Measurements from ENCODE around the gene KCNC3.
"Not testable (repeated sequence)": the region's sequence is repeated elsewhere in the genome, so short reads cannot be mapped to it uniquely, and the experiment has no call there.

The KCNC3 gene

GRCh38 chr19:50353487-50353880, 24.3 kb upstream of the KCNC3 start:
- DNase-seq (ENCODE audit: low spot score): not testable (repeated sequence)

- no peak for DNase-seq (ENCODE audit: low spot score)
Observed at GRCh38 chr19:50352242-50352641, 23.1 kb upstream of the KCNC3 start.

DNA sequence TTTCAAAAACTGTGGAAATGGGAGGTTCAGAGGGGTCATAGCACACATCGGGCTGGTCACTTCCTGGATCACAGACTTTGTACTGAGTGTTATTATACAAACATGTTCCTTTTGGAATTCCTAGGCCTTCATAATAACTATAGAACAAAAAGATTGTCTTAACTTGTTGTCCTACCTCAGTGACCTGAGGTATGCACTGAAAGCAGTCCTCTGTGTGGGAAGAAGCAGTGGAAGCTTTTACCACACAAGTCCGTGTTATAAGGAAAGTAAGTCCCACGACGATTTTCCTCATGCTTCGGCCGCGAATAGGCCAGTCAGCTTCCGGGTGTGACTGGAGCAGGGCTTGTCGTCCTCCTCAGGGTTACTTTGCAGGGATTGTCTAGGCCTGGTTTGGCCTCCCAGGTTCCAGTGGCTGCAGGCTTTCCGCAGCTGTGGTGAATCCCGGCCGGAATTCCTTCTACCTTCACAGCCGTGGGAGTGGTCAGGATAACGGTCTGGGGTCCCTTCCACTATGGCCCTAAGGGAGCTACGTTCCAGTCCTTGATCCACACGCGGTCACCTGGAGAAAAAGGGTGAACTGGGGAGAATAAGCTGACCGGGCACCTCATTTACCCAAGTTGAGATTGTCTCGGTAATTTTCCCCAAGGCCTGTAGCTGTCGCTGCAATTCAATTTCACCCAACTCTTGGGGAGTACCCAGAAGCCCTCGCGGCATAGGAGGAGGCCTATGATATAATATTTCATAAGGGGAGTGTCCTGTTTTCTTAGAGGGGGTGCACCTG, 20.3 kb upstream of the KCNC3 start:
- no peak for DNase-seq (ENCODE audit: low spot score)

- DNase-seq (ENCODE audit: low spot score): peak; percentile 73
Observed at GRCh38 chr19:50347089-50347581, 18.0 kb upstream of the KCNC3 start.

- DNase-seq (ENCODE audit: low spot score): no peak
Observed at GRCh38 chr19:50344661-50345318, 15.6 kb upstream of the KCNC3 start.

DNA sequence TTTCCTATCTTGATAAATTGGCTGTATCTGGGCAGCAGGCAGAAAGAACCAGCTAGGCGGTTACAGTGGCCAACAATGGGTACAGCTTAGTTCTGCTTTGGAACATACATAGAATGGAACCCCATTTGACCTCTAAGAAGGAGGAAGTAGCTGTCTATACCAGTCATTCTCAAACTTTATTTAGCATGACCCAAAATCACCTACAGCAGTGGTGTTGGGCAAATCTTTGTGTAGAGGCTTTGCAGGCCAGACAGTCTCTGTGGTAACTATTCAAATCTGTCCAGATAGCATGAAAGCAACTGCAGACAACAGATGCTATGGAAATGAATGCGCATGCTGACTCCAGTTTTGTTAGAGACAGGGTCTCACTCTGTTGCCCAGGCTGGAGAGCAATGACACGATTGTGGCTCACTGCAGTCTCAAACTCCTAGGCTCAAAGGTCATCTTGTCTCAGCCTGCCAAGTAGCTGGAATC, 12.0 kb upstream of the KCNC3 start:
- DNase-seq (ENCODE audit: low spot score): peak; percentile 50

- DNase-seq (ENCODE audit: low spot score): no peak
Observed at GRCh38 chr19:50340331-50340730, 11.2 kb upstream of the KCNC3 start.

DNA sequence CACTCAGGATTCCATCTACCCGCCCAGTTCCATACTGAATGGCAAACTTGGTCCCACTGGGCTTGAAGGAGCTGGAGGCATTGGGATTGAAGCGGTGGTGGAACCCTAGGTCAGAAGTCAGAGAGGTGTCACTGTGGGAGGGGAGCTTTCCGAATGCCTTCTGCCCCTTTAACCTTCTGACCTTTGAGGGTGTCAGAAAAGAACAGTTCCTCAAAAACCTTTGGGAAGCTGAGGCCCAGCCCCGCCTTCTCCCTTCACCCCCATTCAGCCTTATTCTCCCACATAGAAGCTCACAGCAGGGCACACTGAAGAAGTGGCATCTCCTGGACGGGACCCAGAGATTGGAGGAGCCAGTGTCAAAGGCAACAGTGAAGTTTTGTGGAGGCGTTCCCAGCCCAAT, 7.9 kb upstream of the KCNC3 start:
- not testable (repeated sequence) for DNase-seq (ENCODE audit: low spot score)

DNA sequence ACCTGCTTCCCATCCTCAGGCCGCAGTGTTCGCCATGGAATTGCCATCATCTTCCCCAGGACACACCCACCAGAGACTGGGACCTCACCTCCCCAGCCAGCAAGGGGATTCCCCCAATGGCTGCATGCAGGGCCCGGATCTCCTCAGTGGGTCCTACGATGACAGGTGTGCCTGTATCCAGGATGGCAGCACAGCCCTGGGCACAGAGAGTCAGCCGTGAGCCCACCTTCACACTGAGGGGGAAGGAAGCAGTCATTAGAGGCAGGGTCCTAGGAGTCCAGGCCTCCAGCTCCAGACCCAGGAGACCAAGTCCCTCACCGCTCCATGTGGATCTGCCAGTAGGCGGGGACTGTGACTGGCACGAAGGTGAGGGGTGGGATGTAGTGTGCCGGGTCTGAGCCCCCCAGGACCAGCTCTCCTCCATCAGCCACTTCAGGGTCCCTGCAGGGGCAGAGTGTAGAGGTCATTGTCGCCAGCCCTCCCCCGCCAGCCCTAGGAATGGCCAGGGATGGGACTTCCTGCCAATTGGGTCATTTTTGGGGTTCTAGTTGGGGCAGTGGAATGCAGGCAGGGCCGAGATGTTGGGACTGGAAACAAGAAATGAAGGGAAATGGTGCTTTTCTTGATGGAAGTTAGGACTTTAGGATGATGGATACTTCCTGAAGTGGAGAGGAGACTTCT, 5.7 kb upstream of the KCNC3 start:
- DNase-seq (ENCODE audit: low spot score): no peak

- DNase-seq (ENCODE audit: low spot score): peak; percentile 74
Observed at GRCh38 chr19:50333737-50334617, 4.8 kb upstream of the KCNC3 start.

- DNase-seq (ENCODE audit: low spot score): peak; percentile 94
Observed at GRCh38 chr19:50333235-50333736, 4.1 kb upstream of the KCNC3 start.

GRCh38 chr19:50332244-50333038, 3.3 kb upstream of the KCNC3 start:
- no peak for DNase-seq (ENCODE audit: low spot score)

- DNase-seq (ENCODE audit: low spot score): no peak
Observed at GRCh38 chr19:50331994-50332243, 2.7 kb upstream of the KCNC3 start.

GRCh38 chr19:50331221-50331993, 2.2 kb upstream of the KCNC3 start:
- no peak for DNase-seq (ENCODE audit: low spot score)

DNA sequence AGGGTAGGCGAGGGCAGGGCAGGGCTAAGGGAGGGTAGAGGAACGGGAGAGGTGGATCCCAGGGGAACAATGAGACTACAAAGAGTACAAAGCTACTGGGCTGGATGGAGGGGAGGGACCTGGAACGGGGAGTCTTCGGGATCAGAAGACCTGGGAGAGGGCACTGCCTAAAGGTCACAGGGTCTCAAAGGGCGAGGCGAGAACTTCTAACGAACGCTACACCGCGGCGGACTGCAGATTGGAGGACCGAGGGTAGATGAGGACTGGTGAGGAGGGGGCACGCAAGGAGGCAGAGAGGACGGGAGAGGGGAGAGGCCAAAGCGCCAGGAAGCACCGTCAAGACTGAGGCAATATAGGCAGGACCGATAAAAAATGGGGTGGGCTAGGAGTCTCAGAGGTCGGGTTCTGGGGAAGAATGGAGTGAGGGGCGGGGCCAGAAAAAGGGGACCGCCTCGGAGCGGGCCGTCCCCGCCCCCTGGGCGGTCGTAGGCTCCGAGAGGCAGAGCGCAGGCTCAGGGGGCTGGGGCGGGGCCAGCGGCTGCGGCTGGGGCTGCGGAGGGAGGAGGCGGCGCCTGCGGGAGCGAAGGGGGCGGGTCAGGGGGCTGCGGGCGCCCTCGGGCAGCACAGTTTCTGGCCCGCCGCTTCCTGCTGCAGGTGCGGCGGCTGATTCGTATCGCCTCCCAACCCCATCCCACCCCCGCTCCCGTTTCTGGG, 1.3 kb upstream of the KCNC3 start:
- peak; percentile 92 for DNase-seq (ENCODE audit: low spot score)

DNA sequence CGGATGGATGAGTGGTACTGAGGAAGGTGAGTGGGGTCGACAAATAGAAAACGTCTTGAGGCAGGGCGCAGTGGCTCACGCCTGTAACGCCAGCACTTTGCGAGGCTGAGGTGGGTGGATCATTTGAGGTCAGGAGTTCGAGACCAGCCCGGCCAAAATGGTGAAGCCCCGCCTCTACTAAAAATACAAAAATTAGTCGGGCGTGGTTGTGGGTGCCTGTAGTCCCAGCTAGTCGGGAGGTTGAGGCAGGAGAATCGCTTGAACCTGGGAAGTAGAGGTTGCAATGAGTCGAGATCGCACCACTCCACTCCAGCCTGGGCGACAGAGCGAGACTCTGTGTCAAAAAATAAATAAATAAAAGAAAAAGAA, 733 bp upstream of the KCNC3 start:
- DNase-seq (ENCODE audit: low spot score): not testable (repeated sequence)

DNA sequence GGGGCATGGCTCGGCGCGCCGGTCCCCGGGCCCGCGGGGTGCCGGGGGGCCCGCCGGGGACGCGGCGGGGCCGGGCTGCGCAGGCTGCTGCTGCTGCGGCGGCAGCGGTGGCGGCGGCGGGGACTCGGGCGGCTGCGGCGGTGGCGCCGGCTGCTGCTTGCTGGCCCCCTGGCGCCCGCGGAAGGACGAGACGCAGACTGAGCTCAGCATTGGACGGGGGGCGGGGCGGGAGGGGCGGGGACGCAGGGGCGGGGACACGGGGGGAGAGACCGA, 368 bp downstream of the KCNC3 start:
- no peak for DNase-seq (ENCODE audit: low spot score)

- DNase-seq (ENCODE audit: low spot score): no peak
Observed at GRCh38 chr19:50328224-50328872, 829 bp downstream of the KCNC3 start.

GRCh38 chr19:50327461-50328223, 1.5 kb downstream of the KCNC3 start:
- DNase-seq (ENCODE audit: low spot score): no peak
